ENCODE measurements around the gene LY86. TPM values are rescaled to one million over a fixed set of nuclear protein-coding genes. Genes with fewer than 3 reads are reported as not detected.

Gene LY86
- total RNA-seq, 2 donors from 2014 or later, result 0.91 to 1.3 TPM

DNA sequence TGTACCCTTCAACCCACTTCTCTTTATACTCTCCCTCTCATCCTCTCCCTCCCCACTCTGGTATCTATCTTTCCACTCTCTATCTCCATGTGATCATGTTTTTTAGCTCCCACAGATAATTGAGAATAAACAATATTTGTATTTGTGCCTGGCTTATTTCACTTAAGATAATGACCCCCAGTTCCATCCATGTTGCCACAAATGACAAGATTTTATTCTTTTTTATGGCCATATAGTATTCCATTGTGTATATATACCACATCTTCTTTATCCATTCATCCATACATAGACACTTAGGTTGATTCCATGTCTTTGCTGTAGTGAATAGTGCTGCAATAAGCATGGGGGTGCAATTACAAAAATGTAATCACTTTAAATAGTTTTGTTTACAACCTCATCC, 62.3 kb downstream of the LY86 start:
- Histone ChIP-seq H3K9me3 (no peaks in the 10 kb centered on the region), H3K27me3 (no peaks in the 10 kb centered on the region), H3K4me3 (no peak overlapping the region), H3K4me1 (no peaks in the 10 kb centered on the region), H3K27ac (no peak overlapping the region), H3K9ac (ENCODE audit: low read depth in 2 of 2, low read length in 2 of 2) (no peak overlapping the region), H3K36me3 (no peaks in the 10 kb centered on the region)
- TF ChIP-seq, protein P1, sequence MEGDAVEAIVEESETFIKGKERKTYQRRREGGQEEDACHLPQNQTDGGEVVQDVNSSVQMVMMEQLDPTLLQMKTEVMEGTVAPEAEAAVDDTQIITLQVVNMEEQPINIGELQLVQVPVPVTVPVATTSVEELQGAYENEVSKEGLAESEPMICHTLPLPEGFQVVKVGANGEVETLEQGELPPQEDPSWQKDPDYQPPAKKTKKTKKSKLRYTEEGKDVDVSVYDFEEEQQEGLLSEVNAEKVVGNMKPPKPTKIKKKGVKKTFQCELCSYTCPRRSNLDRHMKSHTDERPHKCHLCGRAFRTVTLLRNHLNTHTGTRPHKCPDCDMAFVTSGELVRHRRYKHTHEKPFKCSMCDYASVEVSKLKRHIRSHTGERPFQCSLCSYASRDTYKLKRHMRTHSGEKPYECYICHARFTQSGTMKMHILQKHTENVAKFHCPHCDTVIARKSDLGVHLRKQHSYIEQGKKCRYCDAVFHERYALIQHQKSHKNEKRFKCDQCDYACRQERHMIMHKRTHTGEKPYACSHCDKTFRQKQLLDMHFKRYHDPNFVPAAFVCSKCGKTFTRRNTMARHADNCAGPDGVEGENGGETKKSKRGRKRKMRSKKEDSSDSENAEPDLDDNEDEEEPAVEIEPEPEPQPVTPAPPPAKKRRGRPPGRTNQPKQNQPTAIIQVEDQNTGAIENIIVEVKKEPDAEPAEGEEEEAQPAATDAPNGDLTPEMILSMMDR (IDR thresholded peaks at IDR 0.05), result no peak
- intact Hi-C loops (cut with DNase I), result no loop called here
- no peak for DNase-seq

DNA sequence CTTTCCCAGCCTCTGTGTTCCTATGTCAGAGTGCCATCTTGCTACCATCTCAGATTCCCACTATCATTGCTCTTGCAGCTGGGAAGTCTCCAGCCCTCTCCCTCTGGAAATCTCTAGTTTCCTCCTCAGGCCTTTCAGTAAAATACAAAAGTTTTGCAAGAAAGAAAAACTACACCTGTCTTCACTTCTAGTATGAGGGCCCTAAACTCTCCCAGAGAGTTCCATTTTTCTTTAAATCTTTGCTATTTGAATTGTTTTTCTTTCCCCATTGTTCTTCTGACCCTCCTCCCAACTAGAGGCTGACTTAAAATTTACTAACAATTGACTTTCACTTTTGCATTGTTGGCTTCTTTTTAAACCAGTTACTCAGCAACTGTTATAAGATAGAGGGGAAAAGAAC, 62.8 kb downstream of the LY86 start:
- Histone ChIP-seq H3K36me3 (no peaks in the 10 kb centered on the region), H3K27ac (no peak overlapping the region), H3K4me1 (no peaks in the 10 kb centered on the region), H3K9me3 (no peaks in the 10 kb centered on the region), H3K27me3 (no peaks in the 10 kb centered on the region), H3K9ac (ENCODE audit: low read depth in 2 of 2, low read length in 2 of 2) (no peak overlapping the region), H3K4me3 (no peak overlapping the region)
- intact Hi-C loops (cut with DNase I), result no loop called here
- TF ChIP-seq, protein P1 (IDR thresholded peaks at IDR 0.05), result no peak
- DNase-seq, result no peak

GRCh38 chr6:6652932-6653331, 64.4 kb downstream of the LY86 start:
- no peak overlapping the region for H3K4me3 ChIP-seq
- H3K27me3 ChIP-seq, result no peaks in the 10 kb centered on the region
- TF ChIP-seq, protein P1 (IDR thresholded peaks at IDR 0.05), result no peak
- H3K9ac ChIP-seq (ENCODE audit: low read depth in 2 of 2, low read length in 2 of 2), result no peak overlapping the region
- H3K36me3 ChIP-seq, result no peaks in the 10 kb centered on the region
- no peaks in the 10 kb centered on the region for H3K4me1 ChIP-seq
- intact Hi-C loops (cut with DNase I), result no loop called here
- H3K27ac ChIP-seq, result no peak overlapping the region
- H3K9me3 ChIP-seq, result no peaks in the 10 kb centered on the region
- no peak for DNase-seq

- no peaks in the 10 kb centered on the region for H3K4me1 ChIP-seq
- TF ChIP-seq, protein P1 (IDR thresholded peaks at IDR 0.05), result no peak
- no peaks in the 10 kb centered on the region for H3K9me3 ChIP-seq
- H3K9ac ChIP-seq (ENCODE audit: low read depth in 2 of 2, low read length in 2 of 2), result no peak overlapping the region
- no peak overlapping the region for H3K27ac ChIP-seq
- intact Hi-C loops (cut with DNase I), result no loop called here
- no peaks in the 10 kb centered on the region for H3K36me3 ChIP-seq
- no peaks in the 10 kb centered on the region for H3K27me3 ChIP-seq
- DNase-seq, result no peak
- H3K4me3 ChIP-seq, result no peak overlapping the region
These were observed 66.4 kb downstream of the LY86 start for GRCh38 chr6:6654599-6655575.

DNA sequence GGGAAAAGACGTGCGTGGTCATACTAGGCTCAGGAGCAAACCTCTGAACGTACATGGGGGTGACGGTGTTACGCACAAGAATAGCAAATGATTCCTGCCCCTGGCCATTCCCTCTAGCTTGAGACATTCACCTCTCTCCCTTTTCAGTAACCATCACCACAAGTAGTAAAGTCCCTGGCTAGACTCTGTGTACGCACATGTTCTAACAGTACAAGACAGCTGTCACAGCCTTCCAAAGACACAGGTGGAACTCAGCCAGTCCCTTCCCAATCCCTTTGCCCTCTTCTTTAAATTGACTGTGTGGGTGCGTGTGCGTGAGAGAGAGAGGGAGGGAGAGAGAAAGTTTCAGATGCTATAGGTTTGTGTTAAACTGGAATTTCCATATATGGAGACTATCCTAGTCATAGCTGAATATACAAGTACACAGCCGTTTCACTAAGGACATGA, 67.3 kb downstream of the LY86 start:
- Histone ChIP-seq H3K9ac (ENCODE audit: low read depth in 2 of 2, low read length in 2 of 2) (no peak overlapping the region), H3K27me3 (no peaks in the 10 kb centered on the region), H3K9me3 (no peaks in the 10 kb centered on the region), H3K27ac (no peak overlapping the region), H3K4me3 (no peak overlapping the region), H3K4me1 (no peaks in the 10 kb centered on the region), H3K36me3 (no peaks in the 10 kb centered on the region)
- no peak for DNase-seq
- TF ChIP-seq, protein P1 (IDR thresholded peaks at IDR 0.05), result no peak
- intact Hi-C loops (cut with DNase I), result no loop called here
